ENCODE results near the gene AGBL2. TPM values are rescaled to one million over a fixed set of nuclear protein-coding genes. Genes with fewer than 3 reads are reported as not detected.

Gene AGBL2
- total and polyA plus RNA-seq, 2 experiments from 2014 or later: 0.51 to 2.7 TPM

DNA sequence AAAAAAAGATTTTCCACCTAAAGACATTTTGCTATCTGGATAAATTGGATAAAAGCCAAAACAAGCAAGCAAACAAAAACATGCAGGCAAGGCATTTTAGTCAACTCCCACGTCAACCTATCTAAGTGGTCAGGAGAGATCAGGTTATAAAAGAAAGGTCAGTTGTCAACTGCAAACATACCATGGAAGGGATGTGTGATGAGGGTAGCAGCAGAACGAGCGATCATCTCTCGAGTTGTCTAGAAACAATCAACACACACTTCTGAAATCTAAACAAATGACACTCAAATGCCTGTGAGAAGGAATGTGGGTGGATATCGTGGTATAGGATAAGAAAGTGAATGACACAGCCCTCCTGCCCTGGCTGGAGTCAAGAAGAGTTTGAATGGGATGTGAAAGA lies 83.7 kb downstream of the AGBL2 start:
- in situ Hi-C loops (cut with MboI): no loop called here
- Histone ChIP-seq H2AFZ (no peak overlapping the region), H4K20me1 (ENCODE audit: insufficient read depth) (no peaks in the 10 kb centered on the region), H3K4me2 (ENCODE audit: unreplicated experiment) (no peak overlapping the region), H3K36me3 (ENCODE audit: low read depth) (peaks cover 58% of the 10 kb centered on the region; the same call in 1 of the 2 replicates), H3K27ac (no peak overlapping the region), H3F3A (ENCODE audit: insufficient read depth) (0 out of 2 replicates have a peak, but pooled peaks cover 4% of the 10 kb centered on the region), H3K9me3 (ENCODE audit: low read depth) (no peaks in the 10 kb centered on the region), H3K4me1 (ENCODE audit: insufficient read depth) (no peaks in the 10 kb centered on the region), H3K9ac (no peak overlapping the region), H3K4me3 (no peak overlapping the region), H3K27me3 (replicated peaks; ENCODE audit: insufficient read depth) (no peaks in the 10 kb centered on the region), H3K9me2 (ENCODE audit: insufficient read depth) (no peaks in the 10 kb centered on the region), H3K79me2 (ENCODE audit: insufficient read depth) (no peaks in the 10 kb centered on the region)
- DNase-seq: no peak
- TF ChIP-seq EZH2phosphoT487 (IDR thresholded peaks at IDR 0.05; ENCODE audit: insufficient read depth, low read depth) (no peak), EZH2 (IDR thresholded peaks at IDR 0.05; ENCODE audit: insufficient read depth, poor library complexity, severe bottlenecking) (no peak)
- WGBS, 2 experiments (ENCODE audit: low coverage in 1 of 2, low lambda C conversion rate in 2 of 2, missing lambda C conversion rate in 2 of 2): 90 to 91% methylated on average over 5 of the region's 5 CpGs

DNA sequence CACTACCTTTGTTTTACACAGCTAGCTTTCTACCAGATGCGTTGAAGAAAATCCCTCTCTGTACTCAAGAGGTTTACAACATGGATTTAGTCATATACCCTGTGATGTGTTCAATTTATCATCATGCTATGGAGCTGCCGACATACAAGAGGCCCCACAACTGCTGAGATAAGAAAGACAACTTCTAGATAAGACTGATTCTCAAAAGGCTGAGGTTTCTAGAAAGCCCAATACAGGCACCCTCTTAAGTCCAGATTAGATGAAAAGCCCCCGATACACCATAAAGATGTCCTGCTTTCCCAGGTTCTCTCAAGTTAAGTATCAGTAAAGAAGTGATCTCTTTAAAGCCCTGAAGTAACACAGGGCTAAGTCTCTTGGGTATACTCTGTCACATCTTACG lies 87.1 kb downstream of the AGBL2 start:
- Histone ChIP-seq H3F3A (ENCODE audit: insufficient read depth) (no peaks in the 10 kb centered on the region), H3K27me3 (replicated peaks; ENCODE audit: insufficient read depth) (no peaks in the 10 kb centered on the region), H3K9me3 (ENCODE audit: low read depth) (no peaks in the 10 kb centered on the region), H3K79me2 (ENCODE audit: insufficient read depth) (no peaks in the 10 kb centered on the region), H3K4me2 (ENCODE audit: unreplicated experiment) (no peak overlapping the region), H3K9ac (no peak overlapping the region), H3K27ac (no peak overlapping the region), H3K4me3 (no peak overlapping the region), H3K9me2 (ENCODE audit: insufficient read depth) (no peaks in the 10 kb centered on the region), H4K20me1 (ENCODE audit: insufficient read depth) (no peaks in the 10 kb centered on the region), H2AFZ (no peak overlapping the region), H3K4me1 (ENCODE audit: insufficient read depth) (no peaks in the 10 kb centered on the region), H3K36me3 (ENCODE audit: low read depth) (peaks cover 57% of the 10 kb centered on the region; the same call in 1 of the 2 replicates)
- WGBS, 2 experiments (ENCODE audit: low coverage in 1 of 2, low lambda C conversion rate in 2 of 2, missing lambda C conversion rate in 2 of 2): 96 to 99% methylated on average over 4 of the region's 4 CpGs
- TF ChIP-seq EZH2 (IDR thresholded peaks at IDR 0.05; ENCODE audit: insufficient read depth, poor library complexity, severe bottlenecking): no peak
- no peak for TF ChIP-seq EZH2phosphoT487 (IDR thresholded peaks at IDR 0.05; ENCODE audit: insufficient read depth, low read depth)
- in situ Hi-C loops (cut with MboI): no loop called here
- DNase-seq: no peak

DNA sequence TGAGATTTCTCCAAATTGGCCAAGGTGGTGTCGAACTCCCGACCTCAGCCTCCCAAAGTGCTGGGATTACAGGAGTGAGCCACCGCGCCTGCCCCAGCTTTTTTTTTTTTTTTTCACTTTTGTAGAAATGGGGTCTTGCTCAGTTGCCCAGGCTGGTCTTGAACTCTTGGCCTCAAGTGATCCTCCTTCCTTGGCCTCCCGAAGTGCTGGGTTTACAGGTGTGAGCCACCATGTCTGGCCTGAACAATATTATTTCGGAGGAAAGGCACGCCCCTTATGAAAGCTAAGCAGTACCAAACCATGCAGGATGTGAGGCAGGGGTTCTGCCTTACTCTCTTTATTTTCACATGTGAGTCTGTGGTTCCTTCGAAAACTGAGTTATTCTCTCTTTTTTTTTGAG lies 88.9 kb downstream of the AGBL2 start:
- no peaks in the 10 kb centered on the region for H4K20me1 ChIP-seq (ENCODE audit: insufficient read depth)
- H3K9me3 ChIP-seq (ENCODE audit: low read depth): no peaks in the 10 kb centered on the region
- H2AFZ ChIP-seq: no peak overlapping the region
- H3K4me3 ChIP-seq: no peak overlapping the region
- no peaks in the 10 kb centered on the region for H3K27me3 ChIP-seq (replicated peaks; ENCODE audit: insufficient read depth)
- no peak for DNase-seq
- H3K27ac ChIP-seq: no peak overlapping the region
- no peak overlapping the region for H3K4me2 ChIP-seq (ENCODE audit: unreplicated experiment)
- no peaks in the 10 kb centered on the region for H3K79me2 ChIP-seq (ENCODE audit: insufficient read depth)
- in situ Hi-C loops (cut with MboI): no loop called here
- H3K9ac ChIP-seq: no peak overlapping the region
- 92 to 95% methylated on average over 8 of the region's 8 CpGs for WGBS, 2 experiments (ENCODE audit: low coverage in 1 of 2, low lambda C conversion rate in 2 of 2, missing lambda C conversion rate in 2 of 2)
- no peaks in the 10 kb centered on the region for H3F3A ChIP-seq (ENCODE audit: insufficient read depth)
- no peaks in the 10 kb centered on the region for H3K9me2 ChIP-seq (ENCODE audit: insufficient read depth)
- no peaks in the 10 kb centered on the region for H3K4me1 ChIP-seq (ENCODE audit: insufficient read depth)
- peaks cover 62% of the 10 kb centered on the region for H3K36me3 ChIP-seq (ENCODE audit: low read depth)
- TF ChIP-seq EZH2phosphoT487 (IDR thresholded peaks at IDR 0.05; ENCODE audit: insufficient read depth, low read depth) (no peak), EZH2 (IDR thresholded peaks at IDR 0.05; ENCODE audit: insufficient read depth, poor library complexity, severe bottlenecking) (no peak)

DNA sequence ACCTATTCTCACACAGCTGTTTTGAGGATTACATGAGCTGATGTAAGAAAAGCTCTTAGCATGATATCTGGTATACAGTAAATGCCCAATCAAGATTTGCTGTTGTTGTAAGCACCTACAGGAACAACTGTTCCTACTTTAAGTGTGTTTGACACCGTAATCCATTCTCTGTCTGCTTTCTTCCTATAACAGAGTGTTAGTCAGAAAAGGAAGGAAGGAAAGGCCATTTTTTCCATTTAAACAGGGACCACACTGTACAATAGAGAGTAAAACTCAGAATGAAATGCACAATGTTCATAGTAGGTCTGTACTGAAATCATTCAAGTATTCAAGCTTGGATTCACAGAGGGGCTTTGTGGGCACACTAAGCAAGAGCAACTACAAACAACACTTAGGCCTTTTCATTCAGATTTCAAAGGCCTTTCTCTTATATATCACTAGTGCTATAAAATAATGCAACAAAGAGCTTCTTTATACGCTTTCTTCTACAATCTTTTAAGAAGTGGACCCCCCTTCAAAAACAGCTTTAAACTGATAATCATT lies 94.3 kb downstream of the AGBL2 start:
- Histone ChIP-seq H3K9me2 (ENCODE audit: insufficient read depth) (no peaks in the 10 kb centered on the region), H3K27me3 (replicated peaks; ENCODE audit: insufficient read depth) (no peaks in the 10 kb centered on the region), H3K79me2 (ENCODE audit: insufficient read depth) (no peaks in the 10 kb centered on the region), H3K4me3 (no peak overlapping the region), H3K9me3 (ENCODE audit: low read depth) (no peaks in the 10 kb centered on the region), H3K4me2 (ENCODE audit: unreplicated experiment) (no peak overlapping the region), H2AFZ (no peak overlapping the region), H4K20me1 (ENCODE audit: insufficient read depth) (no peaks in the 10 kb centered on the region), H3K4me1 (ENCODE audit: insufficient read depth) (peaks cover 13% of the 10 kb centered on the region), H3K27ac (no peak overlapping the region), H3K36me3 (ENCODE audit: low read depth) (peaks cover 53% of the 10 kb centered on the region), H3F3A (ENCODE audit: insufficient read depth) (peaks cover 31% of the 10 kb centered on the region), H3K9ac (no peak overlapping the region)
- DNase-seq: no peak
- in situ Hi-C loops (cut with MboI): no loop called here
- WGBS, 2 experiments (ENCODE audit: low coverage in 1 of 2, low lambda C conversion rate in 2 of 2, missing lambda C conversion rate in 2 of 2): 94 to 99% methylated on average over 2 of the region's 2 CpGs
- TF ChIP-seq EZH2 (IDR thresholded peaks at IDR 0.05; ENCODE audit: insufficient read depth, poor library complexity, severe bottlenecking) (no peak), EZH2phosphoT487 (IDR thresholded peaks at IDR 0.05; ENCODE audit: insufficient read depth, low read depth) (no peak)

Measured in GM23248 (cell line).